Trophoblast cell (in vitro differentiated cells and primary cell): ENCODE measurements around the gene SAMD4B.

Source experiments
- DNase-seq, 2 donors: peaks; one replicate each; pipeline ENCODE4 v3.0.0-alpha.2; 2016
- H2AFZ ChIP-seq: 2 replicates; pipeline ENCODE4 v1.6.1; 2013; ENCODE audit warnings: low read length, moderate library complexity, mild to moderate bottlenecking; ENCODE audit not compliant: insufficient read depth, poor library complexity
- H2AK5ac ChIP-seq: 2 replicates; pipeline ENCODE4 v1.6.1; 2013; ENCODE audit warnings: mild to moderate bottlenecking, low read length
- H2BK120ac ChIP-seq: 2 replicates; pipeline ENCODE4 v1.6.1; 2013; ENCODE audit warnings: low read length, mild to moderate bottlenecking, moderate library complexity; ENCODE audit not compliant: insufficient read depth, poor library complexity
- H2BK12ac ChIP-seq: 2 replicates; pipeline ENCODE4 v1.6.1; 2013; ENCODE audit warnings: mild to moderate bottlenecking, low read length, moderate library complexity
- H2BK5ac ChIP-seq: 2 replicates; pipeline ENCODE4 v1.6.1; 2013; ENCODE audit warnings: low read length, low read depth, moderate library complexity, mild to moderate bottlenecking; ENCODE audit not compliant: poor library complexity
- H3K14ac ChIP-seq: 2 replicates; pipeline ENCODE4 v1.6.1; 2013; ENCODE audit warnings: mild to moderate bottlenecking, low read length
- H3K18ac ChIP-seq: 2 replicates; pipeline ENCODE4 v1.6.1; 2013; ENCODE audit warnings: mild to moderate bottlenecking, low read length
- H3K23ac ChIP-seq: 2 replicates; pipeline ENCODE4 v1.6.1; 2013; ENCODE audit warnings: low read length
- H3K27ac ChIP-seq: 2 replicates; pipeline ENCODE4 v1.5.1; 2013; ENCODE audit warnings: low read depth, mild to moderate bottlenecking, inconsistent platforms, low read length, moderate library complexity
- H3K27me3 ChIP-seq: 2 replicates; pipeline ENCODE4 v1.6.1; 2013; ENCODE audit warnings: inconsistent platforms, mild to moderate bottlenecking, low read length, moderate library complexity; ENCODE audit not compliant: insufficient read depth
- H3K36me3 ChIP-seq, 2 experiments: 1 replicate in 1 of 2; 2 replicates in 1 of 2; pipeline ENCODE4 v1.6.1; 2013; ENCODE audit warnings: low read length in 2 of 2, mild to moderate bottlenecking in 2 of 2, moderate library complexity in 1 of 2; ENCODE audit not compliant: insufficient read depth in 2 of 2, control insufficient read depth in 1 of 2
- H3K4ac ChIP-seq: 2 replicates; pipeline ENCODE4 v1.6.1; 2013; ENCODE audit warnings: low read depth, mild to moderate bottlenecking, low read length, moderate library complexity
- H3K4me1 ChIP-seq, 2 experiments: 1 replicate in 1 of 2; 2 replicates in 1 of 2; pipeline ENCODE4 v1.6.1; 2013; ENCODE audit warnings: low read length in 2 of 2, mild to moderate bottlenecking in 2 of 2, moderate library complexity in 1 of 2; ENCODE audit not compliant: insufficient read depth in 2 of 2, control insufficient read depth in 1 of 2
- H3K4me2 ChIP-seq: 2 replicates; pipeline ENCODE4 v1.6.1; 2013; ENCODE audit warnings: inconsistent platforms, mild to moderate bottlenecking, low read length, moderate library complexity
- H3K4me3 ChIP-seq: 2 replicates; pipeline ENCODE4 v1.5.1; 2013; ENCODE audit warnings: mild to moderate bottlenecking, low read depth, low read length, inconsistent platforms
- H3K79me1 ChIP-seq: one replicate; pipeline ENCODE4 v1.6.1; 2013; ENCODE audit warnings: low read length
- H3K79me2 ChIP-seq: 2 replicates; pipeline ENCODE4 v1.6.1; 2013; ENCODE audit warnings: low read length, mild to moderate bottlenecking; ENCODE audit not compliant: control insufficient read depth, insufficient read depth, poor library complexity
- H3K9ac ChIP-seq: 2 replicates; pipeline ENCODE4 v1.6.1; 2013; ENCODE audit warnings: mild to moderate bottlenecking, low read length
- H3K9me3 ChIP-seq: 2 replicates; pipeline ENCODE4 v1.6.1; 2013; ENCODE audit warnings: low read depth, mild to moderate bottlenecking, control low read depth, inconsistent platforms, low read length; ENCODE audit not compliant: insufficient read depth
- H4K12ac ChIP-seq: 2 replicates; pipeline ENCODE4 v1.6.1; 2013; ENCODE audit warnings: low read depth, mild to moderate bottlenecking, low read length, moderate library complexity
- H4K8ac ChIP-seq: 2 replicates; pipeline ENCODE4 v1.6.1; 2013; ENCODE audit warnings: low read depth, mild to moderate bottlenecking, low read length, moderate library complexity
- H4K91ac ChIP-seq: one replicate; pipeline ENCODE4 v1.6.1; 2013; ENCODE audit warnings: low read depth, mild to moderate bottlenecking, low read length, moderate library complexity
- WGBS: extraction: QIAGEN DNeasy Blood & Tissue Kit; methylation state at CpG from one replicate; pipeline ENCODE4 v1.1.7; 2013; ENCODE audit warnings: missing lambda C conversion rate; ENCODE audit not compliant: insufficient read length, insufficient coverage; ENCODE audit errors: extremely low coverage; 5-methylcytosine and 5-hydroxymethylcytosine counted together

Gene SAMD4B

DNA sequence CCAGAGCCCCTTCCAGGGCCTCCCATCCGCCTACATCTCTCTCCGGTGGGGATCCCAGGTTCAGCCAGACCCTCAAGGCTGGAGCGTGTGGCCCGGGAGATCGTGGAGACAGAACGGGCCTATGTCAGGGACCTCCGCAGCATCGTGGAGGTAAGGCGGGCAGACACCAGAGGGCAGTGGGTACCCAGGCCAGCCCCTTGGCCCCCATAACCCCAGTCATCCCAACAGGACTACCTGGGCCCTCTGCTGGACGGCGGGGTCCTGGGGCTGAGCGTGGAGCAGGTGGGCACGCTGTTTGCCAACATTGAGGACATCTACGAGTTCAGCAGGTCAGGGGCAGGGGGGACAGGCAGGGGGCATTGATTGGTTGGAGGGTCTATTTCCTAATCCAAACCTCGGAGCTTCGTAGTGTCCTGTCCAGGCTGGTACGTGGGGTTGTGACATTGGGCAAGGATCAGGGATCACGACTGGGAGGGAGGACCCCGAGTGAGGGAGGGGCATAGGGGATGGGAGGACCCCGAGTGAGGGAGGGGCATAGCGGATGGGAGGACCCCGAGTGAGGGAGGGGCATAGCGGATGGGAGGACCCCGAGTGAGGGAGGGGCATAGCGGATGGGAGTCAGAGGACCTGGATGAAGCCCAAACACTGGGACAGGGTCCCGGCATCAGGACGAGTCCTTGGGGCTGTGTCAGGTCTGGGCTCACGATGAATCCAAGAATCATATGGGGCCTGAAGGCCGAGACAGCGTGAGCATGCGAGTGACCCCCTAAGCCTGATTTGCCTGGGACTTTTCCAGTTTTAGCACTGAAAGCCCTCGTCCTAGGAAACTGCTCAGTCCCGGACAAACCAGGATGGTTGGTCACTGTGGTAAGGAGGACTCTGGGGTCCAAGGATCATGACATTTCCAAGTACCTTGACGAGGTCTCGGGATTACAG is 73.2 kb downstream of the SAMD4B start:
- Histone ChIP-seq H3K18ac (peak overlapping the region; percentile 19), H4K12ac (no peak overlapping the region), H4K91ac (no peak overlapping the region), H3K9me3 (no peaks in the 10 kb centered on the region), H2BK12ac (no peak overlapping the region), H3K14ac (peak overlapping the region; percentile 20), H2BK5ac (no peak overlapping the region), H3K4me3 (peak overlapping the region; percentile 40), H2BK120ac (no peak overlapping the region), H3K27me3 (no peaks in the 10 kb centered on the region), H4K8ac (no peak overlapping the region), H3K9ac (no peak overlapping the region), H2AK5ac (no peak overlapping the region), H3K4me1 (peaks cover 18 to 20% of the 10 kb centered on the region in 2 experiments), H3K36me3 (peaks cover 46 to 50% of the 10 kb centered on the region in 2 experiments), H2AFZ (no peak overlapping the region), H3K4ac (peak overlapping the region; percentile 53), H3K27ac (no peak overlapping the region), H3K4me2 (peak overlapping the region; percentile 73), H3K23ac (no peak overlapping the region), H3K79me2 (peaks cover 20% of the 10 kb centered on the region), H3K79me1 (peaks cover 19% of the 10 kb centered on the region)
- no CpG with 5 or more reads among the region's 35 CpGs for WGBS
- no peak for DNase-seq

DNA sequence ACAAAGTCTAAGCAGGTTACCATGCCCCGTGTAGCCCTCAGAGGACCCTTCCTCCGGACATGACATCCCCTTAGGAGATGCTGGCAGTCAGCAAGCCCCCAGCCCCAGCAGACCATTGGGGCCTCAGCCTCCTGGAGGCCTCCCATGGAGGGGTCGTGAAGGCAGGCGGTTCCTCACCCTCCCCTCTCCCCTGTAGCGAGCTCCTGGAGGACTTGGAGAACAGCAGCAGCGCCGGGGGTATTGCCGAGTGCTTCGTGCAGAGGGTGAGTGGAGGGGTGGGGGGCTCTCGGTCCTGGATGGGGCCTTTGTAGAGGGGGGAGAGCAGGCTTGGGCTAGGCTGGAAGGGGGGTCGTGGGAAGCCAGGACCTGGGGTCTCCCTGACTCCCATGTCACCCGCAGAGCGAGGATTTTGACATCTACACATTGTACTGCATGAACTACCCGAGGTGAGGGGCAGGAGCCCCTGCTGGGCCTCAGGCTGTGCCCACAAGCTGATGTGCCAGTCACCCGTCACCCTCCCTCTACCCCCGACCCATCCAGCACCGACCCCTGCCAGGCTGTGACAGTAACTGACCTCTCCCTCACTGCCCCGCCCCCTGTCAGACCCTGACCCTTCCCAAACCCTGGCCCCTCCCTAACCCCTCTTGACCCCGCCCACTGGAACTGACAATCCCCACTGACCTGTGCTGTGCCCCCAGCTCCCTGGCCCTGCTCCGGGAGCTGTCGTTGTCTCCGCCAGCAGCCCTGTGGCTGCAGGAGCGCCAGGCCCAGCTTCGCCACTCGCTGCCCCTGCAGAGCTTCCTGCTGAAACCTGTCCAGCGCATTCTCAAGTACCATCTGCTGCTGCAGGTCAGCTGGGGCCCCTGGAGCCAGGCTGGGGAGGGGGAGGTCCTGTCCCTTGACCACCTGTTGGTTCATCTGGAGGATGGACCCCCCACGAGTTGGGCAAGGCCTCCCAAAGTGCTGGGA is 74.2 kb downstream of the SAMD4B start:
- no peak overlapping the region for H4K12ac ChIP-seq
- WGBS = no CpG with 5 or more reads among the region's 27 CpGs
- H3K9ac ChIP-seq = no peak overlapping the region
- no peak overlapping the region for H3K27ac ChIP-seq
- H2BK12ac ChIP-seq = no peak overlapping the region
- peaks cover 57 to 61% of the 10 kb centered on the region in 2 experiments for H3K36me3 ChIP-seq
- no peaks in the 10 kb centered on the region for H3K9me3 ChIP-seq
- H4K8ac ChIP-seq = no peak overlapping the region
- H3K4me1 ChIP-seq = peaks cover 10 to 11% of the 10 kb centered on the region in 2 experiments
- DNase-seq = no peak
- H3K79me2 ChIP-seq = peaks cover 18% of the 10 kb centered on the region
- H3K27me3 ChIP-seq = no peaks in the 10 kb centered on the region
- no peak overlapping the region for H3K4ac ChIP-seq
- no peak overlapping the region for H3K4me2 ChIP-seq
- peaks cover 15% of the 10 kb centered on the region for H3K79me1 ChIP-seq
- H3K23ac ChIP-seq = no peak overlapping the region
- H2BK120ac ChIP-seq = no peak overlapping the region
- H3K18ac ChIP-seq = no peak overlapping the region
- no peak overlapping the region for H3K14ac ChIP-seq
- H3K4me3 ChIP-seq = no peak overlapping the region
- no peak overlapping the region for H2AFZ ChIP-seq
- H4K91ac ChIP-seq = no peak overlapping the region
- H2AK5ac ChIP-seq = no peak overlapping the region
- no peak overlapping the region for H2BK5ac ChIP-seq

DNA sequence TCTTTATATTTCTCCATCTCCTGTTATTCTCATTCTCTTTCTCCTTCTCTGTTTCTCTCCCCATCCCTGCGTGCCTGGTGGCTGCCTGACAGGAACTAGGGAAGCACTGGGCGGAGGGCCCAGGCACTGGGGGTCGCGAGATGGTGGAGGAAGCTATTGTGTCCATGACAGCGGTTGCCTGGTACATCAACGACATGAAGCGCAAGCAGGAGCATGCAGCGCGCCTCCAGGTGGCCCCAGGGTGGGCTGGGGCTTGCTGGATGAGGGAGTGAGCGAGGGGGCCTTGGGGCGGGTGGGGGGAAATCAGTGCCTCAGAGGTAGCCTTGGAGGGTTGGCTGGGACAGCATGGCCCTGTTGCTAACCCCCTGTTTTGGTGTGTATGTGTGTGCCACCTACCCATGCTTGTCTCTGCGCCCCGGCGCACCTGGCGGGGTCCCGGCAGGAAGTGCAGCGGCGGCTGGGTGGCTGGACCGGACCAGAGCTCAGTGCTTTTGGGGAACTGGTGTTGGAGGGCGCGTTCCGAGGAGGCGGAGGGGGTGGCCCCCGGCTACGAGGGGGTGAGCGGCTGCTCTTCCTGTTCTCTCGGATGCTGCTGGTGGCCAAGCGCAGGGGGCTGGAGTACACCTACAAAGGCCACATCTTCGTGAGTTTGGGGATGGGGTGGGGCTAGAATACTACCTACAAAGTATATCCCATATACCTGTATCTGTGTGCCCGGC is 75.4 kb downstream of the SAMD4B start:
- no peak overlapping the region for H3K4ac ChIP-seq
- no peak overlapping the region for H2BK120ac ChIP-seq
- H3K9me3 ChIP-seq = no peaks in the 10 kb centered on the region
- no CpG with 5 or more reads among the region's 30 CpGs for WGBS
- H2BK12ac ChIP-seq = no peak overlapping the region
- H3K18ac ChIP-seq = no peak overlapping the region
- H3K27ac ChIP-seq = no peak overlapping the region
- no peak overlapping the region for H2AFZ ChIP-seq
- peaks cover 13% of the 10 kb centered on the region for H3K79me1 ChIP-seq
- peaks cover 18% of the 10 kb centered on the region for H3K79me2 ChIP-seq
- no peaks in the 10 kb centered on the region for H3K27me3 ChIP-seq
- no peak overlapping the region for H3K4me2 ChIP-seq
- no peak overlapping the region for H4K91ac ChIP-seq
- H3K4me1 ChIP-seq = peaks cover 10% of the 10 kb centered on the region in 2 experiments
- H3K9ac ChIP-seq = no peak overlapping the region
- no peak overlapping the region for H3K4me3 ChIP-seq
- H4K12ac ChIP-seq = no peak overlapping the region
- peaks cover 64 to 70% of the 10 kb centered on the region in 2 experiments for H3K36me3 ChIP-seq
- H4K8ac ChIP-seq = no peak overlapping the region
- no peak overlapping the region for H3K14ac ChIP-seq
- no peak overlapping the region for H3K23ac ChIP-seq
- H2AK5ac ChIP-seq = no peak overlapping the region
- H2BK5ac ChIP-seq = no peak overlapping the region
- no peak for DNase-seq

DNA sequence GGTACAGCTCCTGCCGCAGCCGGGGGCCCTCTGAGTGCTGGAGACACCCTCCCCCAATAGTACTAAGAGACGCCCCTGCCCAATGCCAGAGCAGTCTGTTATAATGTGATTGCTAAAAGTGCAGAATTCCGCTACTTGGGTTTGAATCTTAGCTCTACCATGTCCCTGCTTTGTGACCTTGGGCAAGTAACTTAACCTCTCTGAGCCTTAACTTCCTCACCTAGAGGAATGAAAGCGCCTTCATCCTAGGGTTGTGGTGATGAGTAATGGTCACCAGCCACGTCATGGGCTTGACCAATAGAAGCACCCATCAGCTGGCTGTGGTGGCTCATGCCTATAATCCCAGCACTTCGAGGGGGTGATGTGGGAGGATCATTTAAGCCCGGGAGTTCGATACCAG is 76.8 kb downstream of the SAMD4B start:
- Histone ChIP-seq H2BK5ac (no peak overlapping the region), H3K36me3 (peaks cover 78 to 84% of the 10 kb centered on the region in 2 experiments), H2BK12ac (no peak overlapping the region), H3K9ac (no peak overlapping the region), H3K23ac (no peak overlapping the region), H3K4me1 (peaks cover 10% of the 10 kb centered on the region in 2 experiments), H2AFZ (no peak overlapping the region), H2BK120ac (no peak overlapping the region), H3K18ac (no peak overlapping the region), H3K27ac (no peak overlapping the region), H3K79me2 (peaks cover 7% of the 10 kb centered on the region), H3K4ac (no peak overlapping the region), H3K4me3 (no peak overlapping the region), H4K8ac (no peak overlapping the region), H3K14ac (no peak overlapping the region), H3K27me3 (no peaks in the 10 kb centered on the region), H3K9me3 (no peaks in the 10 kb centered on the region), H3K4me2 (no peak overlapping the region), H4K91ac (no peak overlapping the region), H2AK5ac (no peak overlapping the region), H4K12ac (no peak overlapping the region), H3K79me1 (peaks cover under 1% of the 10 kb centered on the region)
- DNase-seq = no peak
- WGBS = no CpG with 5 or more reads among the region's 9 CpGs
